ENCODE measurements around the gene MPPED1. TPM values are rescaled to one million over a fixed set of nuclear protein-coding genes. Genes with fewer than 3 reads are reported as not detected.

The MPPED1 gene
- total RNA-seq, 1 experiment from 2014 or later = not detected

DNA sequence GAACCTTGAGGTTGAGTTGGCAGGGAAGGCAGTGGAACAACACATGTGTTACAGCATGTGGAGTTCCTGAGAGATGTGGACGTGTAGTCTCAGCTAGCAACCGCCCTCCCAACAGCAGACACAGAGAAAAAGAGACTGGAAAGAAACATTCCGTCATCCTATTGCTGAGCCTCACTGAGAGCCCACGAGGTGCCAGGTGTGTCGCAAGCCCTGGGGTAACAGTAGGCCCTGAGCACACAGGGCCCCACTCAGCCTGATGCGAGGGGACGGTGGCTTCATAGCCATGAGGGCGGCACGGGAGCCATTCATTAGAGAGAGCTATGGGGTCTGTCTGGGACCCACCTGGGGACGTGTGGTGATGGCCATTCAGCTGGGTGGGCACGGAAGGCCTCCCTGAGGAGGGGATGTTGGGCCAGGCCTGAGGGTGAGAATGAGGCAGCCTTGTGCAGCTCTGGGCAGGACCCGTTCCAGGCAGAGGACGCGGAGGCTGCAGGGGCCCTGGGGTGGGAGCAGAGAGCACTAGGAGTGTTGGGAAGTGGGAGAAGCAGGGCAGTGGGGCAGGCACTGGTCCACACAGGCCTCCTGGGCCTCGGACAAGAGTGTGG is 26.2 kb downstream of the MPPED1 start:
- no peaks in the 10 kb centered on the region for H3F3A ChIP-seq (ENCODE audit: insufficient read depth, low read depth)
- H4K20me1 ChIP-seq (ENCODE audit: insufficient read depth) = no peaks in the 10 kb centered on the region
- DNase-seq = no peak
- H3K9me2 ChIP-seq (ENCODE audit: insufficient read depth) = no peaks in the 10 kb centered on the region
- no peak for TF ChIP-seq EZH2 (IDR thresholded peaks at IDR 0.05; ENCODE audit: low read depth)
- TF ChIP-seq, protein P1, sequence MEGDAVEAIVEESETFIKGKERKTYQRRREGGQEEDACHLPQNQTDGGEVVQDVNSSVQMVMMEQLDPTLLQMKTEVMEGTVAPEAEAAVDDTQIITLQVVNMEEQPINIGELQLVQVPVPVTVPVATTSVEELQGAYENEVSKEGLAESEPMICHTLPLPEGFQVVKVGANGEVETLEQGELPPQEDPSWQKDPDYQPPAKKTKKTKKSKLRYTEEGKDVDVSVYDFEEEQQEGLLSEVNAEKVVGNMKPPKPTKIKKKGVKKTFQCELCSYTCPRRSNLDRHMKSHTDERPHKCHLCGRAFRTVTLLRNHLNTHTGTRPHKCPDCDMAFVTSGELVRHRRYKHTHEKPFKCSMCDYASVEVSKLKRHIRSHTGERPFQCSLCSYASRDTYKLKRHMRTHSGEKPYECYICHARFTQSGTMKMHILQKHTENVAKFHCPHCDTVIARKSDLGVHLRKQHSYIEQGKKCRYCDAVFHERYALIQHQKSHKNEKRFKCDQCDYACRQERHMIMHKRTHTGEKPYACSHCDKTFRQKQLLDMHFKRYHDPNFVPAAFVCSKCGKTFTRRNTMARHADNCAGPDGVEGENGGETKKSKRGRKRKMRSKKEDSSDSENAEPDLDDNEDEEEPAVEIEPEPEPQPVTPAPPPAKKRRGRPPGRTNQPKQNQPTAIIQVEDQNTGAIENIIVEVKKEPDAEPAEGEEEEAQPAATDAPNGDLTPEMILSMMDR (conservative IDR thresholded peaks at IDR 0.05) = no peak
- no TSS peak for BruUV-seq (replicated peaks)
- ChIA-PET CTCF (no interaction called here), POLR2A (ENCODE audit: unreplicated experiment) (no interaction called here)
- no peak overlapping the region for H2AFZ ChIP-seq
- no peak overlapping the region for H3K4me2 ChIP-seq
- H3K27me3 ChIP-seq (ENCODE audit: insufficient read depth, low read depth) = peaks cover 100% of the 10 kb centered on the region
- no peak overlapping the region for H3K27ac ChIP-seq
- no peaks in the 10 kb centered on the region for H3K79me2 ChIP-seq (ENCODE audit: low read depth)
- H3K4me1 ChIP-seq (replicated peaks; ENCODE audit: insufficient read depth) = no peaks in the 10 kb centered on the region
- H3K9me3 ChIP-seq (ENCODE audit: insufficient read depth, low read depth) = no peaks in the 10 kb centered on the region
- no peak overlapping the region for H3K4me3 ChIP-seq
- H3K36me3 ChIP-seq (ENCODE audit: low read depth) = no peaks in the 10 kb centered on the region
- intact Hi-C loops (cut with micrococcal nuclease; ENCODE audit: unreplicated experiment) = no loop called here

DNA sequence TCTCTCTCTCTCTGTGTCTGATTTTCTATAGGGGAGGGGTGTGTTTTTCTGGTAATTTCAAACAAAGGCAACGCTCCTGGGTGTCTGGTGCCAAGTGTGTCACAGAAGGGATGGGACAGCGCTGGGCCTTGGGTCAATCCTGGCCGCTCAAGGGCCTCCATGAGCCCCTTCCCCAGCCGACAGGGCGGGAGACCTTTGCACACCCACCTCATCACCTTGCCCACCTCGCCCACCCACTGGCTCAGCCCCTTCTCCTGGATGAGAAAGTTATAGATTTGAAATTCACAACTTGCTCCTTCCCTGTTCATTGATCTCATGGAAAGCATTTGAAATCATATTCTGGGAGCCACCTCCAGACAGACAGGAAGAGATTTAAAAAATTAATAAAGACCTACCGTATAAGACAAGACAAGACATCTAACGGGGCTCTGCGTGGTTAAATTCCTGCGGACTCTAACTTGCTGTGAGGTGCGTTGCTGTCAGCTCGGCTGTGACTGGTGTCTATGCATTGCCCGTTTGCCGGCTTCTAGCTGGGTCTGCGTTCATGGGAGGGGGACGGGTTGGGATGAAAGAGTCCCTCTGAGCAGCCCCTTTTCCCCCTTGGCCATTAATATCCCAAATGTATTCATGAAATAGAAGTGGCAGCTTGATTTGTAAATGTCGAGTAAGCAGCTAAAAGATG is 27.0 kb downstream of the MPPED1 start:
- no peaks in the 10 kb centered on the region for H4K20me1 ChIP-seq (ENCODE audit: insufficient read depth)
- H3K9me3 ChIP-seq (ENCODE audit: insufficient read depth, low read depth) = no peaks in the 10 kb centered on the region
- ChIA-PET POLR2A (ENCODE audit: unreplicated experiment) (no interaction called here), CTCF (no interaction called here)
- H3K4me2 ChIP-seq = no peak overlapping the region
- BruUV-seq (replicated peaks) = no TSS peak
- intact Hi-C loops (cut with micrococcal nuclease; ENCODE audit: unreplicated experiment) = no loop called here
- no peak overlapping the region for H2AFZ ChIP-seq
- no peaks in the 10 kb centered on the region for H3K79me2 ChIP-seq (ENCODE audit: low read depth)
- TF ChIP-seq, protein P1 (conservative IDR thresholded peaks at IDR 0.05) = no peak
- TF ChIP-seq EZH2 (IDR thresholded peaks at IDR 0.05; ENCODE audit: low read depth) = no peak; the same call in 1 of the 2 replicates
- peaks cover 100% of the 10 kb centered on the region for H3K27me3 ChIP-seq (ENCODE audit: insufficient read depth, low read depth)
- no peaks in the 10 kb centered on the region for H3K36me3 ChIP-seq (ENCODE audit: low read depth)
- H3K4me3 ChIP-seq = no peak overlapping the region
- H3K4me1 ChIP-seq (replicated peaks; ENCODE audit: insufficient read depth) = no peaks in the 10 kb centered on the region
- no peak for DNase-seq
- H3K27ac ChIP-seq = no peak overlapping the region
- H3K9me2 ChIP-seq (ENCODE audit: insufficient read depth) = no peaks in the 10 kb centered on the region
- no peaks in the 10 kb centered on the region for H3F3A ChIP-seq (ENCODE audit: insufficient read depth, low read depth)

DNA sequence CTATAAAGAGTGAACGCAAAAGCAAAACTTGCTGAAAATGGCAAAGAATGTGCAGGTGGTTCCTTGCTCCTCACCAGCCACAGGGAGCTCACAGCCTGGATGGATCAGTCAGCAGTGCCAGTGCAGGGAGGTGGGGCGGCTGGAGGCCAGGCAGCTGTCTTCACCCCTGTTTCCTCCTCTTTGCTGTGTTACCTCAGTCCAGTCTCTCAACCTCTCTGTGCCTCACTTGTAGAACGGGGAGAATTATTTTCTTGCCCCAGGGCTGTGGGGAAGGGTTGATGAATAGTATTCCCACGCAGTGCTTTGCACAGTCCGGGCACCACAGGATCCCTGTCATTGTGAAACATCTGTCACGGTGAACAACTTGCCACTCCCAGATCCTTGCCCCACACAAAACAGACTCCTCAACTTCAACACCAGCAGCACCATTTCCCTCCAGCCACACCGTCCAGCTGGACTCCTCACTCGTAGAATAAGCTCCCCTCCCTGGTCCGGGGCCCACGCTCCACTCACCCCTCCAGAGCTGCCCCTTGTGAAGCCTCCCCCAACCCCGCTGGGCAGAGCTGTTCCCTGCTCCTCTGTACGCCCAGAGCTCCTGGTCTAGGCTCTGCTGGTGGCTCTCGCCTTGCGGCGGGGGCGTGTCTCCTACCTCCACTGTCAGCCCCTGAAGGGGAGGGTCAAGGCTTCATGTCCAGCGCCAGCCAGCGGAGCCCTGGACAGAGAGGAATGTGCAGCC is 27.7 kb downstream of the MPPED1 start:
- Histone ChIP-seq H3K9me3 (ENCODE audit: insufficient read depth, low read depth) (no peaks in the 10 kb centered on the region), H3F3A (ENCODE audit: insufficient read depth, low read depth) (no peaks in the 10 kb centered on the region), H4K20me1 (ENCODE audit: insufficient read depth) (no peaks in the 10 kb centered on the region), H2AFZ (no peak overlapping the region), H3K4me1 (replicated peaks; ENCODE audit: insufficient read depth) (no peaks in the 10 kb centered on the region), H3K36me3 (ENCODE audit: low read depth) (no peaks in the 10 kb centered on the region), H3K9me2 (ENCODE audit: insufficient read depth) (no peaks in the 10 kb centered on the region), H3K4me2 (no peak overlapping the region), H3K79me2 (ENCODE audit: low read depth) (no peaks in the 10 kb centered on the region), H3K27me3 (ENCODE audit: insufficient read depth, low read depth) (peaks cover 97% of the 10 kb centered on the region), H3K4me3 (no peak overlapping the region), H3K27ac (no peak overlapping the region)
- intact Hi-C loops (cut with micrococcal nuclease; ENCODE audit: unreplicated experiment) = no loop called here
- TF ChIP-seq, protein P1 (conservative IDR thresholded peaks at IDR 0.05) = no peak
- no peak for TF ChIP-seq EZH2 (IDR thresholded peaks at IDR 0.05; ENCODE audit: low read depth)
- ChIA-PET POLR2A (ENCODE audit: unreplicated experiment) (no interaction called here), CTCF (no interaction called here)
- no peak for DNase-seq
- BruUV-seq (replicated peaks) = no TSS peak
